ENCODE data around the gene ABCG5.

The ABCG5 gene

GRCh38 chr2:43841949-43842865, 3.6 kb upstream of the ABCG5 start:
- DNase-seq (ENCODE audit: low spot score): no peak

DNA sequence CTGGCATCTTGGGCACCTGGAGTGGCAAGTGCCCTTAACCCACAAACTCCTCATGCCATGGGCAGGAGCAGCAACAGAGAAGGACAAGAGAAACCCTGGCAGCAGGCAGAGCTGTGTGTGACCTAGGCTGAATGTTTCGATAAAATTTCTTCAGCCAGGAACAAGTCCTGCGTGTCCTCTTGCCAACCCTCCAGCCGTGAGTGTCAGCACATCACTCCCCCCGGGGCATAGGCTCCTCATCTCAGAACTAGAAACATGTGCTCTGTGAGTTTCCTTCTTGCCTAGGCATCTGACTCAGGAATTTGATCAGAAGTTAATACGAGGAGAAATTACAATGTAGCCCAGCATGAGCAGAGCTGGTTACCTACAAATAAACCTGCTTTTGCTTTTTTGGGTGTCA, 2.3 kb upstream of the ABCG5 start:
- DNase-seq (ENCODE audit: low spot score): no peak

DNA sequence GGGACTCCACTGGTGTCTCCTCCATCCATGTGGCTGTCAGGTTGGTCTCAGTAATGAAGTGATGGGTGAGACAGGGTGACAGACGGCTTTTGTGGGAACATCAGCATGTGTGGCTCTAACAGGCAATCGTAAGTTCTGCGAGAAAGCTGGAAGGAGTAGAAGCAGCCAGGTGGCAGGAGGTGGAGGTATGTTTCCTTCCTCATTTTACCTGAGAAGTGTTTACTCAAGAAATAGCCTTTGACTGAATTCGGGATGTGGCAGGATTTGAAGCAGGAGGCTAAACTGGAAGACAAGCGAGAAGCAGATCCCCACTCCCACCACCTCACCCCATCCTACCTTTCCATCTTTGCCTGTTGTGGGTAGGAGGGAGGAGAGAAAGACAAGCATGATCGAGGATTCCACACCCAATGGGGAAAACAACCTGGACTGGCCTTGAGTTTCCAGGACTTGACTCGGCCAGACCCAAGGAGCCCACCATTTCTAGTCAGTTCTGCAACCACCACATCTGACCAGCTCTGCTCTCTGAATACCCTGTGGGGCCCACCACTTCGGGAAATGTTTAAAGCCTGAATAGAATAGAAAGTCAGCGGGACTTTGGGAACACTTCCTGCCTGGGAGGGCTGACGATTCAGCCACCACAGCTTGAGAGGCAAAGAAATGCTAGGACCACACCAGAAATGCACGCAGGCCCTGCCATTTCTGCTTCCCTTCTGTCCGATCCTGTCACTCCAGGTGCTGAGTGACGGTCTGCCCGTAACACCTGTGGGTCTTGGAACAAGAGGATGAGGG, 1.3 kb upstream of the ABCG5 start:
- no peak for DNase-seq (ENCODE audit: low spot score)

- DNase-seq (ENCODE audit: low spot score): no peak
Measured at GRCh38 chr2:43837831-43838559, 644 bp downstream of the ABCG5 start.

DNA sequence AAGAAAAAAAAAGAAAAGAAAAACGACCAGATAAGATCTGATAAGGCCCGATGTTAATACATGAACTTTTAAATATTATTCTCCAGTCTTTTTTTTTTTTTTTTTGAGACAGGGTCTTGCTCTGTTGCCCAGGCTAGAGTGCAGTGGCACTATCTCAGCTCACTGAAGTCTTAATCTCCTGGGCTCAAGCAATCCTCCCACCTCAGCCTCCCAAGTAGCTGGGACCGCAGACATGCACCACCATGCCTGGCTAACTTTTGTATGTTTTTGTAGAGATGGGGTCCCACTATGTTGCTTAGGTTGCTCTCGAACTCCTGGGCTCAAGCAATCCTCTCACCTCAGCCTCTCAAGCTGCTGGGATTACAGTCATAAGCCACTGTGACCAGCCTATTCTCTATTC, 1.6 kb downstream of the ABCG5 start:
- DNase-seq (ENCODE audit: low spot score): no peak

DNA sequence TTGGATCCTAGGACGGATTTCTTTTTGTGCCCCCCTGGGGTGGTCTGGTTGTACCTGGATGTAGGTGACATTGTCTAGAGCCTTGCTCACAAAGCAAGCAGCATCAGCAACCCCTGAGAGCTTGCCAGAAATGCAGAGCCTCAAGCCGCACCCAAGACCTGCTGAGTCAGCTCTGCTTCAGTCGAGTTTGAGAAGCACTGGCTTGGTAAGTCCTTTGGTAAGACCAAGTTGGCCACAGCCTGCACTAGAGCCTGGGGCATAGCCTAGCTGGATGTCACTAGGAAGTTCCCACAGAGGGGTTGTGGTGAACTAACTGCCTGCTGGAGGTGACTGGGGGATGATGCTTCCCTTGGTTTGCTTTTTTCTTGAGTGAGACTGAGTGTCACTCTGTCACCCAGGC, 6.2 kb downstream of the ABCG5 start:
- no peak for DNase-seq (ENCODE audit: low spot score)

DNA sequence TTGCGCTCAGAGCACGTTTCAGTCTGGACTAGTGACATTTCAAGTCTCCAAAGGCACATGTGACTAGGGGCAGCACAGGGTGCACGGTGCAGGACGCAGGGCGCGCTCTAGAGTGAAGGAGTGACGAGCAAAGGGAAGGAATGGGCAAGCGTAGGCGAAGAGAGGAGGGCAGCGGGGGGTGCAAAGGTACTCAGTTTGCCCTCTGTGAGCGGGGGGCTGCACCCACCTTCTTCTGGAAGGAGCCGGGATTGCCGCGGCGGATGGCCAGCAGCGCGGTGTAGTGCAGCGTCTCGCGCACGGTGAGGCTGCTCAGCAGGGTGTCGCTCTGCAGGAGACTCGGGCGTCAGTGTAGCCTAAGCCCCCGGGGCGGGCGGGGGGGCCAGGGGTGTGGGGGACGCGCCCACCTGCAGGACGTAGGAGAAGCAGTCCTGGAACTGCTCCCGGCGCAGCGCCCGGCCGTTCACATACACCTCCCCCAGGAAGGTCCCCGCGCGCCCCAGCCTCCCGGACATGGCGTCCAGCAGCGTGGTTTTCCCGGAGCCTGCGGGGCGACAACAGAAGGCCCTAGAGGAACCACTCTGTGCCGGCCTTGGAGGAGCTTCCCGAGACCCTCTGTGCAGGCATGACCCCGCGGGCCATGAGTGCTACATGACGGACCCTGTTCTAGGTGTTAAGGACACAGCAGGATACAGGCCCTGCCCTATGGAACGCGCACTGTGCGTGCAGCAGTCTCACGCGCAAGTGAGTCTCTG, 6.9 kb downstream of the ABCG5 start:
- DNase-seq (ENCODE audit: low spot score): no peak

GRCh38 chr2:43826305-43827250, 12.1 kb downstream of the ABCG5 start:
- no peak for DNase-seq (ENCODE audit: low spot score)

DNA sequence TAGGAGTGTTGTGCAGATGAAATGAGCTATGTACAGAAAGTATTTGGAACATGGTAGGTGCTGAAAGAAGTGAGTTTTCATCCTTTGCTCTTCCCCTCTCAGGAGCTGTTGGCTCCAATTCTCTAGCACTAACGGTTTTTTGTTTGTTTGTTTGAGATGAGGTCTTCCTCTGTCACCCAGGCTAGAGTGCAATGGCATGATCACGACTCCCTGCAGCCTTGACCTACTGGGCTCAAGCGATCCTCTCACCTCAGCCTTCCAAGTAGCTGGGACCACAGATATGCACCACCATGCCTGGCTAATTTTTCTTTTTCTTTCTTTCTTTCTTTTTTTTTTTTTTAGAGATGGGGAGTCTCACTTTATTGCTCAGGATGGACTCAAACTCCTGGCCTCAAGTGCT, 12.8 kb downstream of the ABCG5 start:
- DNase-seq (ENCODE audit: low spot score): no peak

DNA sequence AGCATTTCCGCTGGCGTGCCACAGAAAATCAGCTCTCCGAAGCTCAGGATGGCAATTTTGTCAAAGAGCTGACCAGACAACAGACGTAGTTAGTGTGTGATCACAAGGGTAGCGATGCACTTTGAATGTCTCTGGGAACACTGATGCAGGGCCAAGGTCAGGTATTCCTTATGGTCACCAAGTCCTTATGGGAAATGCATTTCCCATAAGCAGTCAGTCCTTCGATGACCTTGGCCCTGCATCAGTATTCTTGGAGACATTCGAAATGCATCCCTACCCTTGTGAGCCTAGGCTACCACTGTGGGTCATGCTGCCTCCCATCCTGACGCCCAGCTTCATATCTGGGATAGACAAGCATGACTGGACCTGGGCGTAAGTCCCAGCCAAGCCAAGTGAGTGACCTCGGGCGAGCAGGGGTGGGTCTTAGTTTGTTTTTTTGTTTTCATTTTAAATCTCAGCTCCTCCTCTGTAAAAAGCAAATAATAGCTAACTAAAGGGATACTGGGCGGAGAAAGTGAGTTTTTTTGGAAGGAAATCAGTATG, 13.6 kb downstream of the ABCG5 start:
- no peak for DNase-seq (ENCODE audit: low spot score)

DNA sequence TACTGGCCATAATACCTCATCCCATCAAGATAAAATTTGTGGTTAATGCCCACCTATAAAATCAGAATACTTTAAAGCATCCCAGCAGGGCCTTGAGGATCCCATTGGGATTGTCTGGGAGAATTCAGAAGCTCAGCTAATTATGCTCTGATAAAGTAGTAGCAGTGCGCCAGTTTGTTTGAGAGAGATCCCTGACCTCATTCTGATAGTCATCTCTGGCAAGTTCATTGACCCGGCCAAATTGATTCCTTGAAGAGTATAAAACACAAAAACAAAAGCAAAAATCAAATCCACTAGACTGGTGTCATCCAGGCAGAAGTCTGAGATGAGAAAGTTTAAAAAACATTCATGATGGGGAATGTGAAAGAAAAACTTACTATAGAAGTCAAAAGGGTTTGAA, 14.1 kb downstream of the ABCG5 start:
- no peak for DNase-seq (ENCODE audit: low spot score)

DNA sequence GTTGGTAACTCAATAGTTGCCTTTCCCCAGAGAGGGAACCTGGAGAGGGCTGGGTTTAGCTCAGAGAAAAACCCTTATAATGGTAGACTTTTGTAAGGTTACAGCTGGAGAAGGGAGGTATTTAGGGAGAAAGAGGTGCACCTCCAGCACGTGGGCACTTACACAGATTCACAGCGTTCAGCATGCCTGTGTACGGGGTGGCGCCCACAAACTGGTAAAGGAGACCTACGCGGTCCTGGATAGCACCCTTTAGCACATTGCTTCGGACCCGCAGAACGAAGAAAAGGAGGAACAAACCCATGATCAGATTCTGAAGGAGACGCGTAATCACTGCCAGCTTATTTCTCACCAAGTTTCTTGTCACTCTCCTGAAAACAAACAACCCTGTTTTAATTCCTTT, 14.9 kb downstream of the ABCG5 start:
- DNase-seq (ENCODE audit: low spot score): no peak

DNA sequence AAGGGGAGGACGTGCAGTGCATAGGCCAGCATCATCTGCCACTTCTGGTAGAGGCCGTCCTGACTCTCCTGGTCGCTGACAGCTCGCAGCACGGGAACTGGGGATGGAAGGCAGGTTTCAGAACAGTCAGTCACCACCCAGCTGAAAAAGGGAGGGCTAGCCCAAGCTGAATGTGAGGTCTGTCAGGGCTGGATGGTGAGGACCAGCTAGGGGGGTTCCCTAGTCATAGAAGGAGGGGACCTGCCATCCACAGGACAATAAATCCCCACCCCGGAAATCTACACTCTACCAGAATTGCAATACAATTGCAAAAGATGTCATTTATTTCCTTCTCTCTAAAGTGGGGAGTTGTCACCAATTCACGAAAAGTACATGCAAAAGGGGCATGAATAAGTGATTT, 15.8 kb downstream of the ABCG5 start:
- DNase-seq (ENCODE audit: low spot score): no peak

DNA sequence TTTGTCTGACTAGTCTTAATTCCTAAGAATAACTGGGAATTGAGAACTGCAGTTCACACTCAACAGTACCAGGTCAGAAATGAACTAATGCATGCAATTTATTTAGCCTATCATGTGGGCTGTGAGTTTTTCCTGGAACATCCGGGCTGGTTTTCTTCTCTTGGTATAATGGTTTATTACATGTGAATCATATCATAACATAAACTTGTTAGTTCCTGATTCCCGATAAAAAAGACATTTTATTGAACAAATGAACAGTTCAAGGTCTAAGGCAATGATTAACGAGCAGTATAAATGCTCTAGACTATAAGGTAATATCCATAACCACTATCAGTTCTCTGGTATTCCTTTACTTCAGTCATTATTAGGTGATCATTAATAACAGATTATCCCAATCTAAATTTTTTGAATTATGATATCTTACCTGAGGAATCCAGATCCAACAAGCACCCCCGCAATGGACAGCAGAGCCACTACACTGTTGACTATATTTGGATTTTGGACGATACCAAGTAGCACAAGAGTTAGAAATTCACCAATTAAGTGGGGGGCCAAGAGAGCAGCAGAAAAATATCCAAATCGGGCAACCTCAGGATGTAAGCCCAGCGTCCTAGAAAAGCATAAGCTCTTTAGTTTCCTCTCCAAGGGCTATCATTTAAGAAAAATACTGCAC, 19.0 kb downstream of the ABCG5 start:
- DNase-seq (ENCODE audit: low spot score): no peak

DNA sequence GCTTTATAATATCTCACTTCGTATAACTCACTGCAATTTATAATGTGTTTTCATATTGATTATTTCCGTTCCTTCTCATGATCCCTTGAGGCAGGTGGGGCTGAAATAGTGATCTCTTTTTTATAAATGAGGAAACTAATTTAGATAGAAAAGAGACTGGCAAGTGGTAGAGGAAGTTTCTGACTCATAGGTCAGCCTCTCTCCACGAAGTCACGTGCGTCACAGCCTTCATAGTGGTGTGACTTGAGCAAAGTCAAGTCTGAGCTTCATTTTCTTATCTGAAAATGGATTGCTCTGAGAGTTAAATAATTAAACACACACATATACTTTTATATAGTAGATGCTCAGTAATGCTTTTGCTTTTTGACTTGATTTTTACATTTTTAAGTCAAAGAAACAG, 19.9 kb downstream of the ABCG5 start:
- no peak for DNase-seq (ENCODE audit: low spot score)

- DNase-seq (ENCODE audit: low spot score): no peak
Measured at GRCh38 chr2:43814711-43815110, 23.9 kb downstream of the ABCG5 start.

GRCh38 chr2:43812947-43813346, 25.7 kb downstream of the ABCG5 start:
- no peak for DNase-seq (ENCODE audit: low spot score)

- DNase-seq (ENCODE audit: low spot score): no peak
Measured at GRCh38 chr2:43812006-43812405, 26.6 kb downstream of the ABCG5 start.

- DNase-seq (ENCODE audit: low spot score): no peak
Measured at GRCh38 chr2:43810888-43811287, 27.8 kb downstream of the ABCG5 start.

- no peak for DNase-seq (ENCODE audit: low spot score)
Measured at GRCh38 chr2:43810452-43810851, 28.2 kb downstream of the ABCG5 start.
